HL-60 (cell line): ENCODE results near the gene PRPF6.

Experiments used
- CTCF ChIP-seq: IDR thresholded peaks from one replicate; pipeline ENCODE4 v1.5.1; 2011; ENCODE audit warnings: low read length, control low read depth, inconsistent platforms; ENCODE audit not compliant: insufficient read depth
- GABPA ChIP-seq: IDR thresholded peaks from 2 replicates; pipeline ENCODE4 v1.6.1; 2012; ENCODE audit warnings: low read depth
- POLR2AphosphoS5 ChIP-seq: IDR thresholded peaks from 2 replicates; pipeline ENCODE4 v1.6.1; 2012; ENCODE audit warnings: low read depth
- REST ChIP-seq: IDR thresholded peaks from 2 replicates; pipeline ENCODE4 v1.6.1; 2012; ENCODE audit warnings: low read depth; ENCODE audit not compliant: insufficient replicate concordance

GRCh38 chr20:63968136-63968927 is 12.6 kb upstream of the PRPF6 start:
- TF ChIP-seq POLR2AphosphoS5 (no peak), CTCF (no peak), REST (no peak), GABPA (no peak)
